ENCODE measurements around the gene CST9.
"Not testable (repeated sequence)": the region's sequence is repeated elsewhere in the genome, so short reads cannot be mapped to it uniquely, and the experiment has no call there.

The CST9 gene

GRCh38 chr20:23631226-23631822, 25.6 kb upstream of the CST9 start:
- no peaks in the 10 kb centered on the region for H3K4me1 Mint-ChIP-seq
- no peaks in the 10 kb centered on the region for H3K36me3 Mint-ChIP-seq
- H3K9me3 Mint-ChIP-seq, result no peaks in the 10 kb centered on the region
- no peak overlapping the region for H3K27ac Mint-ChIP-seq
- H3K27me3 Mint-ChIP-seq, result peaks cover 5% of the 10 kb centered on the region
- no peak overlapping the region for H3K4me3 Mint-ChIP-seq

DNA sequence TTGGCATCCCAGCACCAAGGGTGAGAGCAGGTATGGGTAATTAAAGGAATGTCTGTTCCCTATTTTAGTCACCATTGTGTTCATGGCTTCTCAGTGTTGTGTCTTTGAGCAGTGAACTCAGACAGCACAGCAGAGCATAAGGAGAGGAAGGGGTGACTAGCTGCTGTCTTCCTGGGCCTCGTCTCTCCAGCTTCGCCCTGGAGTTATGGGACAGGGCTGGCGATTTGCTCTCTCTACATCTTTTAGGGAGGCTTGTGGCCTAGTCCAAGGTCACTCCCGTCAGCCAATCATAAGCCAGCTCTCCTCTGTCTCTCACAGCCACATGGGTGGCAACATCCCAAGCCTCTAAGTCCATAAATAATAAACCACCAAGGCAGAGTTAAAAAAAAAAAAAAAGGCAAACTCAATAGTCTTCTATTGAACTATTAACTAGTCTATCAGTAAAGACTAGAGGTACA, 24.7 kb upstream of the CST9 start:
- Mint-ChIP-seq H3K4me3 (no peak overlapping the region), H3K4me1 (no peaks in the 10 kb centered on the region), H3K27me3 (peaks cover 2% of the 10 kb centered on the region), H3K27ac (no peak overlapping the region), H3K9me3 (no peaks in the 10 kb centered on the region), H3K36me3 (no peaks in the 10 kb centered on the region)

DNA sequence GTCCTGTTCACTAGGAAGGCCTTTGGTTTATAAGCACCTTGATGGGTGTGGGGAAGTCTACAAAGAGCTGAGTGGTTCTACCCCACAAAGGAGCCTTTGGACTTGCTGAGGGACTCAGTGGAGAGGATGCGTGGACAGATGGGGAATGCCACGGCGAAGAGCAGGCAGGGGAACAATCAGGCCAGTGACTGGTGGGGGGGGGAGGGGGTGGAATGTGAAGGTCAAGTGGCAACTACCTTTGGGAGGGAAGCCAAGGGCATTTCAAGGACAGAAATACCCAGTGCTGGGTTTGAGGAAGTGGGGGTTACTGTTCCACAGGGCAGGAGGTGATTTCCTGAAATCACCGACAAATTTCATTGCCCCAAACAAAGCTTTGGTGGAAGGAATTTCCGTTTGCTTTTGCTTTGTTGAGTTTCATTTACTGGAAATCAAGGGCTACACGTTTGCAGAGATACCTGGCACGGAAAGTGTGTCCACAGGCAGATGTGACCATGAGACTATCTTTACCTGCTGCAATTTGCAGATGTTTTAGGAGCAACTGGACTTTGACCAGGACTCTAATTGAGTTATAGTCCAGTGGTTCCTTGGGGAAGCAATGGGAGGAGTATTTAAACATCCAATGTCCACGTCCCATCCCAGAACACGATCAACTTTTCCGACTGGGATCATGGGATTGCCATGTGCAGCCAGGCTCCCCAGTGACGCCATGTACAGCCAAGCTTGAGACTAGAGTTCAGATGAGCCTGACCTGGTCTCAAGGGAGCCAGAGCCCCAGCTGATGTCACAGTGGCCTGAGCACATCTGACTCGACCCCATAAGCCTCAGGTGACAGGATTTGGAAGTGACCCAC, 24.1 kb upstream of the CST9 start:
- H3K27me3 Mint-ChIP-seq, result peaks cover 2% of the 10 kb centered on the region
- no peaks in the 10 kb centered on the region for H3K9me3 Mint-ChIP-seq
- H3K36me3 Mint-ChIP-seq, result no peaks in the 10 kb centered on the region
- H3K4me3 Mint-ChIP-seq, result no peak overlapping the region
- H3K27ac Mint-ChIP-seq, result no peak overlapping the region
- H3K4me1 Mint-ChIP-seq, result no peaks in the 10 kb centered on the region

- no peaks in the 10 kb centered on the region for H3K36me3 Mint-ChIP-seq
- no peak overlapping the region for H3K4me3 Mint-ChIP-seq
- peaks cover 2% of the 10 kb centered on the region for H3K27me3 Mint-ChIP-seq
- no peaks in the 10 kb centered on the region for H3K9me3 Mint-ChIP-seq
- H3K4me1 Mint-ChIP-seq, result no peaks in the 10 kb centered on the region
- no peak overlapping the region for H3K27ac Mint-ChIP-seq
These were observed 23.4 kb upstream of the CST9 start for GRCh38 chr20:23629017-23629541.

GRCh38 chr20:23628402-23629016, 22.8 kb upstream of the CST9 start:
- Mint-ChIP-seq H3K9me3 (no peaks in the 10 kb centered on the region), H3K27ac (no peak overlapping the region), H3K36me3 (no peaks in the 10 kb centered on the region), H3K4me1 (no peaks in the 10 kb centered on the region), H3K4me3 (no peak overlapping the region), H3K27me3 (peaks cover 4% of the 10 kb centered on the region)

DNA sequence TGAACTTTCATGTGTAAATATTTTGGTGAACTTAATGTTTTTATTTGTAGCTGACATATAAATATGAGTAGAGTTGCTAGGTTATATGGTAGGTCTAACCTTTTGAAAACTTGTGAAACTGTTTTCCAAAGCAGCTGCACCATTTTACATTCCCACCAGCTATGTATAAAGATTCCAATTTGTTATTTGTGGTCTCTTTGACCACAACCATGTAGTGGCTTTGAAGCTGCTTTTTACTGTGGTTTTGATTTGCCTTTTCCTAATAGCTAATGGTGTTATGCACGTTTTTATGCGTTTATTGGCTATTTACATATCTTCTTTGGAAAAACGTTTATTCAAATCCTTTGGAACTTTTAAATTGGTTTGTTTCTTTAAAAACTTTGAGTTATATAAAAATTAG, 21.8 kb upstream of the CST9 start:
- Mint-ChIP-seq H3K27ac (no peak overlapping the region), H3K36me3 (no peaks in the 10 kb centered on the region), H3K4me3 (no peak overlapping the region), H3K4me1 (no peaks in the 10 kb centered on the region), H3K9me3 (no peaks in the 10 kb centered on the region), H3K27me3 (peaks cover 4% of the 10 kb centered on the region)

DNA sequence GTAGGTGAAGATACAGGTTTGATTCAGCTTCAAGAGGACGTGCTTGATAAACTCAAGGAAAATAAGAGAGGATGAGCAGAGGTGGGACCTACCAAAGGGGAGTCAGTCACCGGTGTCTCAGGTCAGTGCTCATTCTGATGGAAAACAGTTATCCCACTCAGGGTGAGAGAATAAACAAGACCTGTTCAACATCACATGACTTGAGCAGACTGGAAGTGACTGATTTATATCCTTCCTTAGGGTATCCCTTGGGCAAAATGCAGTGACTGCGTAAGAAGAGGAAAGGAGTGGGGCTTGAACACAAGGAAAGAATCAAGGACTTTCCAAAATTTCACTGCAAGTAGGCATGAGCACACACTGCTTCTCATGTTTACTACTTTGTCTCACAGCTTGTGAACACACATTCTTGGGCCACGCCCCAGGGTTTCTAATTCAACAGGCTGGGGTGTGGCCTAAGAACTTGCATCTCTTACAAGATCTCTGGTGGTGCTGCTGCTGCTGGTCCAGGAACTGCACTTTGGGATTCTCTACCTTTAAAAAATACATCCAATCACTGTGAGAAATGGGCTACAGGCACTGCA, 20.4 kb upstream of the CST9 start:
- Mint-ChIP-seq H3K4me1 (no peaks in the 10 kb centered on the region), H3K9me3 (no peaks in the 10 kb centered on the region), H3K27me3 (peaks cover 11% of the 10 kb centered on the region)

GRCh38 chr20:23625236-23625964, 19.7 kb upstream of the CST9 start:
- Mint-ChIP-seq H3K4me1 (no peaks in the 10 kb centered on the region), H3K27ac (no peak overlapping the region), H3K36me3 (no peaks in the 10 kb centered on the region), H3K9me3 (no peaks in the 10 kb centered on the region), H3K4me3 (no peak overlapping the region), H3K27me3 (peaks cover 12% of the 10 kb centered on the region)

More for the DNA sequence above, 20.4 kb upstream of the CST9 start:
- no peaks in the 10 kb centered on the region for H3K36me3 Mint-ChIP-seq
- no peak overlapping the region for H3K4me3 Mint-ChIP-seq
- no peak overlapping the region for H3K27ac Mint-ChIP-seq

GRCh38 chr20:23624324-23624691, 18.6 kb upstream of the CST9 start:
- no peaks in the 10 kb centered on the region for H3K4me1 Mint-ChIP-seq
- H3K27me3 Mint-ChIP-seq, result peaks cover 12% of the 10 kb centered on the region
- no peak overlapping the region for H3K4me3 Mint-ChIP-seq
- H3K36me3 Mint-ChIP-seq, result no peaks in the 10 kb centered on the region
- no peaks in the 10 kb centered on the region for H3K9me3 Mint-ChIP-seq
- H3K27ac Mint-ChIP-seq, result no peak overlapping the region

- no peaks in the 10 kb centered on the region for H3K36me3 Mint-ChIP-seq
- peaks cover 12% of the 10 kb centered on the region for H3K27me3 Mint-ChIP-seq
- H3K4me1 Mint-ChIP-seq, result no peaks in the 10 kb centered on the region
- no peak overlapping the region for H3K4me3 Mint-ChIP-seq
- no peaks in the 10 kb centered on the region for H3K9me3 Mint-ChIP-seq
- H3K27ac Mint-ChIP-seq, result no peak overlapping the region
These were observed 18.1 kb upstream of the CST9 start for GRCh38 chr20:23623666-23624323.

DNA sequence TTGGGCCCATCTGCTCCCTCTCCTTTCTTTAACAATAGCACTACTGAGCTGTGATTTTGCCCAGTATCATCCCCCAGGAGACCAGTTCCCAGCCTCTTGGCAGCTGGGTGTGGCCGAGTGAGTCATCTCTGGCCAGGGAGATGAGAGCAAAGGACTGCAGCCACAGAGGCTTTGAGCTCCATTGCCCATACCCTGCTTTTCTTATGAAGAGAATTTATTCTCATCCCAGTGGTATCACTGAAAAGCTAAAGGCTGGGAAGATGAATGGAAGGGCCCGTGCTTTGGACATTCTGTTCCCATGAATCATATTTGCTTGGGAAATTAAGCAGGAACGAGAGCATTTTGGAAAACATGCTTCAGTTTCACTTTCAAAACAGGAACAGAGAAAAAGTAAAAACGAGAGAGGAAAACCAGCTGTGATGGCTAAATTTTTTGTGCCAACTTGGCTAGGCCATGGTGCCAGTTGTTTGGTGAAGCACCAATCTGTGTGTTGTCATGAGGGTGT, 17.2 kb upstream of the CST9 start:
- no peaks in the 10 kb centered on the region for H3K36me3 Mint-ChIP-seq
- H3K27ac Mint-ChIP-seq, result no peak overlapping the region
- H3K9me3 Mint-ChIP-seq, result no peaks in the 10 kb centered on the region
- no peaks in the 10 kb centered on the region for H3K4me1 Mint-ChIP-seq
- H3K4me3 Mint-ChIP-seq, result no peak overlapping the region
- H3K27me3 Mint-ChIP-seq, result peaks cover 16% of the 10 kb centered on the region

GRCh38 chr20:23622401-23622800, 16.7 kb upstream of the CST9 start:
- not testable (repeated sequence) for H3K9me3 Mint-ChIP-seq, H3K36me3 Mint-ChIP-seq, H3K4me3 Mint-ChIP-seq, H3K4me1 Mint-ChIP-seq, H3K27ac Mint-ChIP-seq
- H3K27me3 Mint-ChIP-seq, result peaks cover 15% of the 10 kb centered on the region

DNA sequence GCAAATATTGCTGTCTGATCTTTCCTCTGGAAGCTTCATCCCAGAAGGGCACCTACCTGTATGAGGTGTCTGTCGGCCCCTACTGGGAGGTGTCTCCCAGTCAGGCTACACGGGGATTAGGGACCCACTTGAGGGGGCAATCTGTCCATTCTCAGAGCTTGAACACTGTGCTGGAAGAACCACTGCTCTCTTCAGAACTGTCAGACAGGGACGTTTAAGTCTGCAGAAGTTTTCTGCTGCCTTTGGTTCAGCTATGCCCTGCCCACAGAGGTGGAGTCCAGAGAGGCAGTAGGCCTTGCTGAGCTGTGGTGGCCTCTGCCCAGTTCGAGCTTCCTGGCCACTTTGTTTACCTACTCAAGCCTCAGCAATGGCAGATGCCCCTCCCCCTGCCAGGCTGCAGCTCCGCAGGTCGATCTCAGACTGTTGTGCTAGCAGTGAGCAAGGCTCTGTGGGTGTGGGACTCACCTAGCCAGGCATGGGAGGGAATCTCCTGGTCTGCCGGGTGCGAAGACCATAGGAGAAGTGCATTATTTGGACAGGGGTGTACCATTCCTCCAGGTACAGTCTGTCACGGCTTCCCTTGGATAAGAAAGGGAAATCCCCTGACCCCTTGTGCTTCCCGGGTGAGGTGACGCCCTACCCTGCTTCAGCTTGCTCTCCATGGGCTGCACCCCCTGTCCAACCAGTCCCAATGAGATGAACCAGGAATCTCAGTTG, 15.1 kb upstream of the CST9 start:
- not testable (repeated sequence) for H3K27ac Mint-ChIP-seq, H3K4me1 Mint-ChIP-seq, H3K36me3 Mint-ChIP-seq, H3K4me3 Mint-ChIP-seq, H3K9me3 Mint-ChIP-seq
- H3K27me3 Mint-ChIP-seq, result peaks cover 19% of the 10 kb centered on the region

DNA sequence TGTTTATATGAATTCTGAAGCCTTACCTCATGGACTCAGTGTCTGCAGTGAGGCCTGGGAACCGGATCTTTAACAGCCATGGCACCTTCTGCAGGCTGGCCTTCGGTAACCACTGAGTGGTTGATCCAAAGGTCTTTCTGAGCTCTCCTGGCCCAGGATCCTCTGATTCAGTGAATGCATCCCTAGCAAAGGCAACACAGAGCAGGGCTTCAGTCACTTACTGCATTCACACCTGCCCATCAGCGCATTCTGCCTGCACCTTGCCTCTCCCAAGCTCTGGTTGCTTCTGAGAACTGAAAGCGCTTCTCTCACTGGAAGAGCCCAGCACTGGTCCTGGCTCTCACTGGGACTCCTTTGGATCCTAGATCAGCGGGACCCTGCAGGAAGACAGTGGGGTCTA, 8.4 kb upstream of the CST9 start:
- no peak overlapping the region for H3K27ac Mint-ChIP-seq
- peaks cover 10% of the 10 kb centered on the region for H3K27me3 Mint-ChIP-seq
- no peaks in the 10 kb centered on the region for H3K4me1 Mint-ChIP-seq
- no peak overlapping the region for H3K4me3 Mint-ChIP-seq
- no peaks in the 10 kb centered on the region for H3K36me3 Mint-ChIP-seq
- no peaks in the 10 kb centered on the region for H3K9me3 Mint-ChIP-seq

Data from activated naive CD4-positive, alpha-beta T cell treated with anti-CD3 and anti-CD28 coated beads, Interleukin-2, amount 50 U/mL, for 24 hours (primary cell).